Heart right ventricle (tissue), 16 donors: ENCODE measurements around the gene SFXN2. TPM values are rescaled to one million over a fixed set of nuclear protein-coding genes. Genes with fewer than 3 reads are reported as not detected.
A peak's percentile ranks its signal among the peaks of the same experiment; 100 is the strongest.

ENCODE experiments used
- ATAC-seq, 8 donors: fragments of 200-7000 bp; cut with Tn5 transposase; one replicate each; pipeline ENCODE4 v1.9.1; 2020; ENCODE audit warnings: mild to moderate bottlenecking in 8 of 8, moderate library complexity in 8 of 8, moderate number of reproducible peaks in 1 of 8
- DNase-seq, 2 donors: peaks; one replicate each; pipeline ENCODE4 v3.0.0-alpha.2; 2020
- H3K27ac ChIP-seq, 10 donors: fragments of 200-600 bp; sonication (generic) in 2 of 10; one replicate each; pipeline versions ENCODE4 v1.5.0 to v1.8.0; 2020 to 2022; ENCODE audit warnings: mild to moderate bottlenecking in 3 of 10
- H3K27me3 ChIP-seq, 7 donors: fragments of 200-600 bp; one replicate each; pipeline ENCODE4 v1.8.0; 2021 to 2022; ENCODE audit warnings: mild to moderate bottlenecking in 2 of 7
- H3K36me3 ChIP-seq, 9 donors: fragments of 200-600 bp; sonication (generic) in 1 of 9; one replicate each; pipeline versions ENCODE4 v1.5.0 to v1.8.0; 2020 to 2022; ENCODE audit warnings: mild to moderate bottlenecking in 2 of 9
- H3K4me1 ChIP-seq, 9 donors: fragments of 200-600 bp; sonication (generic) in 1 of 9; one replicate each; pipeline versions ENCODE4 v1.5.0 to v1.8.0; 2020 to 2022; ENCODE audit warnings: mild to moderate bottlenecking in 4 of 9
- H3K4me3 ChIP-seq, 10 donors: fragments of 200-600 bp; sonication (generic) in 2 of 10; one replicate each; pipeline versions ENCODE4 v1.5.0 to v1.8.0; 2020 to 2022; ENCODE audit warnings: mild to moderate bottlenecking in 7 of 10, moderate library complexity in 2 of 10
- H3K9me3 ChIP-seq, 11 donors: fragments of 200-600 bp in 10 of 11; sonication (generic) in 2 of 11; one replicate each; pipeline versions ENCODE4 v1.5.0 to v1.8.0; 2013 to 2022; ENCODE audit warnings: mild to moderate bottlenecking in 2 of 11, control low read depth in 1 of 11, moderate library complexity in 1 of 11
- WGBS, 2 donors: extraction: QIAGEN DNeasy Blood & Tissue Kit; methylation state at CpG; one replicate each; pipeline ENCODE4 v1.1.7; 2013; ENCODE audit warnings: inconsistent platforms in 1 of 2; 5-methylcytosine and 5-hydroxymethylcytosine counted together
- intact Hi-C, 10 donors: fragments of 100-400 bp; cut with DNase I; formaldehyde crosslinking; loops; one replicate each; pipeline versions ENCODE4 v1.11.1 to v1.14.2; 2022
- polyA plus RNA-seq, 2 donors: library from polyadenylated mRNA; stranded (reverse); fragments of 200-250 nt; gene quantifications; one replicate each; pipeline ENCODE4 v1.2.3, GENCODE V29; 2013
- total RNA-seq, 10 donors: library from RNA; stranded (reverse); fragmentation: NEBNext Ultra II Directional in 3 of 10; extraction: Animal tissue kit (Norgen Biotek cat#: 25700) in 3 of 10; gene quantifications; one replicate each; pipeline versions ENCODE4 v1.2.1 to v1.2.4, GENCODE V29; 2021 to 2023
- TF ChIP-seq, protein P1 (sequence below), 9 donors: fragments of 200-600 bp; sonication (generic) in 2 of 9; IDR thresholded peaks; one replicate each; pipeline versions ENCODE4 v1.5.0 to v1.8.0; 2021 to 2022; ENCODE audit warnings: antibody characterized with exemption in 9 of 9, mild to moderate bottlenecking in 5 of 9, moderate library complexity in 1 of 9
- donor health status: Arrhythmogenic right ventricular cardiomyopathy.
- donor health status: ischemic (EF 13 %, LVEDD 7.1; RV severe dilation, severe dysfunction).
- donor health status: healthy with polysubstance abuse.
- donor health status: DM: no; HTN: yes; CAD: no.
- donor health status: DM: no; HTN: no; CAD: no.
- donor health status: ischemic (EF 25% LVEDD 6.9; RV normal size, moderate dysfunction).
- donor health status: ischemic (EF 25% LVEDD 5.7; RV mildly dilated, moderate dysfunction).
- donor health status: healthy.
- donor health status: DM: yes; HTN: yes; CAD: no.
- donor health status: Ischemic cardiomyopathy.
- donor health status: ischemic (EF 35%, LVEDD 5.7; RV mildly dilated, moderate dysfunction).
- donor health status: nonischemic (EF 11% LVEDD 7.7; RV severe dilation, severe dysfunction).
- donor health status: DM: yes; HTN: yes; CAD: no.
- donor health status: PGD.
- donor health status: ischemic (EF 29% LVEDD 5.4; RV normal size, mild dysfunction).
- donor health status: nonischemic (EF 23%, LVEDD 6.1; RV moderate dilation, normal function).

Gene SFXN2
- total and polyA plus RNA-seq, 12 donors, result 0.89 to 4.5 (median 2.5) TPM

DNA sequence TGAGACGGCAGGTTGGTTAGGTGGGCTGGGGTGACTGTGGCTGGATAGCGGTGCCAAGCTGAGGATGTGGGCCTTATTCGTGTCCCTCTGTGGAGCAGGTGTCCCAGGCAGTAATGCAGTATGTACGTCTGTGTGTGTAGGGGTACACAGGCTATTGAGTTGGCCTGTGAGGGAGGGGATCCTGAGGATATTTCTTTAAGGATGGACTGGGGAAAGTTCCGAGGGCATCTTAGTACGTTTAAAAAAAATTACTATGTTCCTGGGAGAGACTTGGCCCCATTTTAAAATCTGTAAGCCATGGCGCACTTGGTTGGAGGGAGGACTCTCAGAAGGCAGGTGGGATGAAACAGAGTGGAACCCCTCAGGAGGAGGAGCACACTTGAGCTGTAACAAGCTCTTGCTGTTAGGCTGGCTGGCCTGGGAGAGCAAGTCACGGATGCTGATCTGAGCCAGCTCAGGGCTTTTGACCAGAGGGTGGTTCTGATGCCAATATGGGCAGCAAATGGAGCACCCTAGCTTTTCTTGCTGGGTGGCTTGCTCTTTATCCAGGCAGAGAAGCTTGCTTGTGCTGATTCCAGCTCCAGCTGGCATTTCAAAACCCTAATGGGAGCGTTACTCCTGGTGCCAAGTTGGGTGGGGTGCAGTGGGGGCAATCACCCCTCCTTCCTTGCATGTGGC lies 30.1 kb downstream of the SFXN2 start:
- Histone ChIP-seq H3K4me1 (peaks cover 0 to 51% (median 31%) of the 10 kb centered on the region in 9 donors), H3K27me3 (no peaks in the 10 kb centered on the region), H3K9me3 (no peaks in the 10 kb centered on the region), H3K27ac (peak overlapping the region; percentile 79 to 98 (median 94)), H3K4me3 (peak overlapping the region; percentile 83 to 99 (median 96)), H3K36me3 (peaks cover 0 to 10% (median 0%) of the 10 kb centered on the region in 9 donors)
- intact Hi-C loops, result loop anchor here in 6 of 10 donors (5.0 to 10.0 kb wide), 4 partner anchors 33 to 73 kb away; no protein-coding TSS in a partner anchor
- TF ChIP-seq, protein P1, sequence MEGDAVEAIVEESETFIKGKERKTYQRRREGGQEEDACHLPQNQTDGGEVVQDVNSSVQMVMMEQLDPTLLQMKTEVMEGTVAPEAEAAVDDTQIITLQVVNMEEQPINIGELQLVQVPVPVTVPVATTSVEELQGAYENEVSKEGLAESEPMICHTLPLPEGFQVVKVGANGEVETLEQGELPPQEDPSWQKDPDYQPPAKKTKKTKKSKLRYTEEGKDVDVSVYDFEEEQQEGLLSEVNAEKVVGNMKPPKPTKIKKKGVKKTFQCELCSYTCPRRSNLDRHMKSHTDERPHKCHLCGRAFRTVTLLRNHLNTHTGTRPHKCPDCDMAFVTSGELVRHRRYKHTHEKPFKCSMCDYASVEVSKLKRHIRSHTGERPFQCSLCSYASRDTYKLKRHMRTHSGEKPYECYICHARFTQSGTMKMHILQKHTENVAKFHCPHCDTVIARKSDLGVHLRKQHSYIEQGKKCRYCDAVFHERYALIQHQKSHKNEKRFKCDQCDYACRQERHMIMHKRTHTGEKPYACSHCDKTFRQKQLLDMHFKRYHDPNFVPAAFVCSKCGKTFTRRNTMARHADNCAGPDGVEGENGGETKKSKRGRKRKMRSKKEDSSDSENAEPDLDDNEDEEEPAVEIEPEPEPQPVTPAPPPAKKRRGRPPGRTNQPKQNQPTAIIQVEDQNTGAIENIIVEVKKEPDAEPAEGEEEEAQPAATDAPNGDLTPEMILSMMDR (IDR thresholded peaks at IDR 0.05), result no peak
- peak in 6 of 8 donors; percentile 11 to 57 (median 32) for ATAC-seq
- 10 to 16% methylated on average over 9 of the region's 9 CpGs for WGBS, 2 donors
- DNase-seq, result no peak

DNA sequence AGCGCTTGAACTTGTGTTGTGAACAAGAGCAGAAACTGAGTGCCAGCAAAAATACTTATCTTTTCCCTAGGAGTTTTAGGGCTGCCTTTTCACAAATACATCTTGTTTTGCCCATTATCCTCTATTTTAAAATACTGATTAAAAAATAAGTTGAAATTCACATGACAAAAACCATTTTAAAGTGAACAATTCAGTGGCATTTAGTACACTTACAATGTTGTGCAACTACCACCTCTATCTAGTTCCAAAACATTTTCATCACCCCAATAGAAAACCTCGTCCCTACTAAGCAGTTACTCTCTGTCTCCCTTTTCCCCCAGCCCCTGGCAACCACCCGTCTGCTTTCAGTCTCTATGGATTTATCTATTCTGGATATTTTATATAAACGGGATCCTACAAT lies 30.7 kb downstream of the SFXN2 start:
- H3K4me3 ChIP-seq, result peak overlapping the region; percentile 83 to 99 (median 96)
- intact Hi-C loops, result loop anchor here in 2 of 10 donors (5.0 to 10.0 kb wide), 2 partner anchors 67 to 70 kb away; no protein-coding TSS in a partner anchor
- H3K27me3 ChIP-seq, result no peaks in the 10 kb centered on the region
- TF ChIP-seq, protein P1 (IDR thresholded peaks at IDR 0.05), result no peak
- H3K27ac ChIP-seq, result peak overlapping the region in 8 of 10 donors; percentile 89 to 98 (median 94)
- WGBS, 2 donors, result 58 to 67% methylated on average over 4 of the region's 4 CpGs
- DNase-seq (no peak), ATAC-seq (no peak)
- H3K4me1 ChIP-seq, result peaks cover 0 to 50% (median 30%) of the 10 kb centered on the region in 9 donors
- peaks cover 0 to 10% (median 0%) of the 10 kb centered on the region in 9 donors for H3K36me3 ChIP-seq
- no peaks in the 10 kb centered on the region for H3K9me3 ChIP-seq

DNA sequence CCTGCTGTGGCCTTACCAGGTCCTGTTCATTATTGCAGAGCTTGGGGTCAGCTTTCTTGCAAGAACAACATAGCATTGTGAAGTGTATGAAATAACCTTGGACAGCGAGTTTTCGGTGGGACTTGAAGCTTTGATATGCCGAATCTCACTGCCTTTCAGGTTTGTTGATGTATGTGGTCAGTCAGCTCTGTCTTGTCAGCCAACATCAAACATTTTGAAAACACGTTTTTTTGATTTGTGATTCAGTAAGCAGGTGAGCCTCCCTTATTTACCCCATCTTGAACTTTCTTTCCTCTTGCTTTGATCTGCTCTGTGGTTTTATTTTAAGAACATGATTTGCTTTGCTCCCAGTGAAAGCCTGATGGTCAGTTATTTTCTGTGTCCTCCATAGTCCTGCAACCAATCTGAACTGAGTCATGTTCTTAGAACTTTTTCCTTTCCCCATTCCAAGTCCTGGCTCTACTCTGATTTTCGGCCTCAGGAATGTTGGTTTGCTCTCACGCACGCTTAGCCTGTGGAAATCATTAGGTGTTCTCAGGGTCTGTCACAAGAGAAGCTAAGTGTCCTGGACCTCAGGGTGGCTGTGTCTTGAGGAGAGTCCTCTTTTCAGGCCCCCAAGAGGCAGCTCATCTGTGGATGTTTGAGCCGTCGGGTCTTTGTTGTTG lies 38.0 kb downstream of the SFXN2 start:
- H3K4me3 ChIP-seq, result no peak overlapping the region
- intact Hi-C loops, result loop anchor here in 7 of 10 donors (2.0 to 10.0 kb wide), 6 partner anchors 50 to 65 kb away; no protein-coding TSS in a partner anchor
- TF ChIP-seq, protein P1 (IDR thresholded peaks at IDR 0.05), result no peak
- H3K27ac ChIP-seq, result peak overlapping the region; percentile 2 to 86 (median 72)
- no peaks in the 10 kb centered on the region for H3K9me3 ChIP-seq
- WGBS, 2 donors, result 78 to 89% methylated on average over 9 of the region's 9 CpGs
- DNase-seq (no peak), ATAC-seq (peak; percentile 28 to 80 (median 48))
- H3K36me3 ChIP-seq, result peaks cover 0 to 21% (median 0%) of the 10 kb centered on the region in 9 donors
- H3K27me3 ChIP-seq, result no peaks in the 10 kb centered on the region
- H3K4me1 ChIP-seq, result peaks cover 13 to 48% (median 26%) of the 10 kb centered on the region in 9 donors

DNA sequence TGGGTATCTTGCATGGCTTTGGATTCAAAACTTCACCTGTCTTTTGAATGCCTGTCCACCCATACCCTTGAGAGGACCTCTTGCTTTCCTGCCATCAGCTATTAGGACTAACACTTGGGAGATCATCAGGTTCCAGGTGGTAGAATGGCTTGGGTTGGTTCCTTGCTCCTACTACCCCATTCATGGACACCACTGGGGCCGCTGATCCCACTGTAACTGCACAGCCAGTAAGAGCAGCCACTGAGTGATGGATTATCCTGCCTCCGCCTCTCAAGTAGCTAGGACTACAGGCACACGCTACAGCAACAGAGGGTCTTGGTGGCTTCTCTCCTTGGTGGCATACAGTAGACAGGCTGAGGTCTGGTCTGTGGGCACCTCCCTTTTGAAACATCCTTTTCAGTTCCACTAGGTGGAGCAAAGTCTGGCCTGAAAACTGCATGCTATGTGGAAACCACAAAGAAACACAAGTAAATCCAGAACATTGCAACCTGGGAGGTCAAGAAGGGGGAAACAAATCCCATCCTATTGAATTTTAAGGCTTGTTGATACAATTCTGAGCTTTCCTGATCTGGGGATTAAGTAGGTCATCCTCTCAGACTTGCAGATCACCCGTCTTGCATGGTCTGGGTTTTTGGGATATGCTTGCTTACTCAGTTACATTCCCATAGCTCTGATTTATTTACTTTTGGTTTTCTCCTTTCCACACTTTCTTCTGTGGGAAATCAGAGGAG lies 38.7 kb downstream of the SFXN2 start:
- Histone ChIP-seq H3K27ac (peak overlapping the region; percentile 9 to 86 (median 72)), H3K9me3 (no peaks in the 10 kb centered on the region), H3K4me1 (peaks cover 13 to 56% (median 26%) of the 10 kb centered on the region in 9 donors), H3K27me3 (no peaks in the 10 kb centered on the region), H3K36me3 (peaks cover 0 to 17% (median 0%) of the 10 kb centered on the region in 9 donors), H3K4me3 (no peak overlapping the region)
- intact Hi-C loops, result loop anchor here in 7 of 10 donors (2.0 to 10.0 kb wide), 6 partner anchors 49 to 64 kb away; no protein-coding TSS in a partner anchor
- ATAC-seq (peak; percentile 63 to 81 (median 76)), DNase-seq (peak in 1 of 2 donors; percentile 30)
- 84 to 87% methylated on average over 4 of the region's 4 CpGs for WGBS, 2 donors
- TF ChIP-seq, protein P1 (IDR thresholded peaks at IDR 0.05), result peak; percentile 33 to 75 (median 59)
